Stimulated activated naive CD4-positive, alpha-beta T cell treated with Interleukin-2 at 50 U/mL for 16 hours (primary cell): ENCODE data around the gene PACRG.

Experiments
- DNase-seq: peaks from one replicate; lab custom pipeline; 2025; lab: John Stamatoyannopoulos, UW

Gene PACRG

GRCh38 chr6:163010145-163010544 is 282.4 kb downstream of the PACRG start:
- no peak for DNase-seq

DNA sequence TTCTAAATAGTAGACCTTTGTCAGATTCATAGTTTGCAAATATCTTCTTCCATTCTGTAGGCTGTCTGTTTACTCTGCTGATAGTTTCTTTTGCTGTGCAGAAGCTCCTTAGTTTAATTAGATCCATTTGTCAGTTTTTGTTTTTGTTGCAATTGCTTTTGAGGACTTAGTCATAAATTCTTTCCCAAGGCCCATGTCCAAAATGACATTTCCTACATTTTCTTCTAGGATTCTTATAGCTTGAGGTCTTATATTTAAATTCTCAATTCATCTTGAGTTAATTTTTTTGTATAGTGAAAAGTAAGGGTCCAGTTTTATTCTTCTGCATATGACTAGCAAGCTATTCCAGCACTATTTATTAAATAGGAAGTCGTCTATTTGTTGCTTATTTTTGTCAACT is 287.0 kb downstream of the PACRG start:
- no peak for DNase-seq

DNA sequence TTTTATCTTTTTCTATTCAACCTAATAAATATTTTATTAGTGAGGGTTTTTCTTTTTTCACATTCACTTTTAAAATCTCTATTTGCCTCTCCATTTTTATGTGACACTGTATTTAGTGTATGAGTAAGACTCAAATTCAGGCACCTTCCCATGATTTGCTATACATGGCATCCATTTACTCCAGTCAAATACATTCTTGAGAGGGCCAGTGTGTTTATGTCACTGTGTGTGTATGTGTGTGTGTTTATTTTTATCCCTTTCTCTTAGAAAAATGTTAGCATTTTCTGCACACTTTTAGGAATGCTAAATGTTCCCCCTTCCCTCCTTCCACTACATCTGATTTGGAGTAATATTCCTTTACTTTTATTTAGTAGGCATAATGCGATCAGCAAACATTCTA is 290.0 kb downstream of the PACRG start:
- no peak for DNase-seq

- DNase-seq: no peak
Observed at GRCh38 chr6:163019926-163020325, 292.2 kb downstream of the PACRG start.

DNA sequence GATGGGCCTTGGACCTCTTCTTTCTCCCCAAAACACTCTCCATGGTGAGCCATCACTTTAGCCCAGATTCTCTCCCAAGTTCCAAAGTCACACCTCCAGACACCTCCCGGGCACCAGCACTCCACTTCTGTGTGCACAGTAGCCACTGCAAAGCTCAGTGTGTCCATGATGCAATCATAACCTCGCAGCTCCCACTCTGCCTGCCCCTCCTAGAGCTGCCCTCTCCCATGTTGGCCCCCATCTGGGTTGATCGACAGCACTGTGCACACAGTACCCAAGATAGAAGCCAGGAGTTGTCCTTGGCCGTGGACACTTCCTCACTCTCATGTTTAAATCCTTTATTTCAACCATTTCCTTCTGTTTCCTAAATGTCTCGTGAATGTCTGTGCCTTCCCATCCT is 293.3 kb downstream of the PACRG start:
- no peak for DNase-seq

GRCh38 chr6:163023700-163024099 is 295.9 kb downstream of the PACRG start:
- DNase-seq: no peak

DNA sequence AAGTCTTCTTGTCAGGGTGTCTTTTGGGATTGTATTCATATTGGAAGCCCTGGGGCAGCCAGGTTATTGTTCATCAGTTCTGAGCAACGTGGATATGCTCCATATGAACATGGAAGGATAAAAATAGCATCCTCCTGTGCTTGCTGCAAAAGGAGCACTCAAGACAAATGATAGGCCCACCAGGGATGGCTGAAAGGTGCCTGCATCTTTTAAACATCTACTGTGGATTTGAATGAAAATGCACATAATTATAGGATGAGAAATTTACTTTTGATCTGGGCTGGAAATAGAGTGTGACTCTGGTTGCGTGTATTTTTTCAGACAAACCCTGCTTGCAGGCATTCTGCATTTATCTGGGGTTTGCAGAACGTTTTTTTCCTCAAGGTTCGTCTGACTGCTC is 299.1 kb downstream of the PACRG start:
- DNase-seq: no peak

DNA sequence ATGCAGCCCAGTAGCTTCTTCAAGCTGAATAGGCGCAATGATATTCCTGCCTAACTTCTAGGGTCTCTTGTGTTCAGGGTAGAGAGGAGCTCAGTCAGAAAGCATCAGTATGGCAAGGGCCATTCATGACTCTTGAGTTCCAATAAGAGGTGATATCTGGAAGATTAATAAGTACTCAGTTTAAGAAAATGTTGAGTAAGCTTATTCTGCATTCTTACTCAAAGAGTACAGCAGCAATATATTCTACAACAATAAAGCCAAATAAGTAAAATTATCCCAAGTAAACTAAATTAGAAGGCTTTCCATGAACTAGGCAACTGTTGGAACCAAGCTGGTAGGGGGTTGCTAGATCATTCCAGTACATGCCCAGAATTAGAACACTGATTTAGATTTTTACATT is 303.2 kb downstream of the PACRG start:
- no peak for DNase-seq

- DNase-seq: no peak
Observed at GRCh38 chr6:163031931-163032330, 304.2 kb downstream of the PACRG start.

DNA sequence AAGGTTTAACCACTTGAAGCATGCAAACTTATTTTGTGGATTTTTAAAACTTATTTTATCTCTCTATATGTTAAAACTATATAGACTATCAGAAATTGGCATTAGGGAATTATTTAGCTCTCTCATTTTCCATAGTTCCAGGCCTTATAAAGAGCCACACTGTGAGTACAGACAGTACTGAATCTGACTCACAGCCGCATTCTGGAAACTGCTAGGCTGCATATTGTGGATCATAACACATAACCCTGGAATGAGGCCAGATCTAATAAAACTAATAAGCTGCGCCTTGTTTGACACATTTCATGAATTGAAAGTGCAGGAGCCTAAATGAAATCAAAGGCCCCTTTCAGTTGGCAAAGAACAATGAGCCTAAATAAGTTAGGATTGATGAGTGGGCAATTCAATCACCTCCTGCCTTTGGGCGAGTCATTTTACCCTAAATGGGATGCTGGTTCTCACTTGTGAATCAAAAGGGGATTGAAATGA is 308.4 kb downstream of the PACRG start:
- no peak for DNase-seq

DNA sequence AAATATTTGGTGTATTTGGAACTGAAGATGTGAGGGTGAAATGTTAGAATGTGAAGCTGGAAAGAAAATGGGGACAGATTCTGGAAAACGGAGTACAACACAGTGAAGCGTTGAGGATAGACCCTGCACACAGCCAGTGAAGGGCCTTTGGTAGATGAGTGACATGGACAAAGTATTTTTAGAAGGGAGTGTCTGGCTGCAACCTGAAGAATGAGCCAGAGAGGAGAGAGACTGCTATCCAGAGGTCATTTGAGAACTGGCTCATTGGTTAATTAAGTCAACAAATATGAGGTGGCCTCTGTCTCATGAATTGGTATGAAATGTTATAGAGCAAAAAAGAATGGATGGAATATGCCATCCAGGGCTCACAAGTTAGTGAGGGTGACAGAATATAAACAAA is 310.5 kb downstream of the PACRG start:
- DNase-seq: no peak

DNA sequence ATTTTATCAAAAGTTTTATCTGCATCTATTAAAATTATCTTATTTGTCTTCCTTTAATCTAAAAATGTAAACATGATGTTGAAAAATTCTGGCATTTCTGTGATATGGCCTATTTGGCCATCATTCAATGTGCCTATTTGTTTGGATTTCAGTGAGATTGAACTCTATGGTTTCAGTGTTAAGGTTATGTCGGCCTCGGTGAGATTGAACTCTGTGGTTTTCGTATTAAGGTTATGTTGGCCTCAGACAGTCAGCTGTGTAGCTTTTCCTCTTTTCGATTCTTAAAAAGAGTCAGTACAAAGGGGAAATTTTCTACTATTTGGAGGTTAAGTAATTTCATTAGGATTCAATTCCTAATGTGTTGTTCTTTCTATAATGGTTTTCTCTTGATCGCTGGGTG is 320.6 kb downstream of the PACRG start:
- DNase-seq: no peak

- DNase-seq: no peak
Observed at GRCh38 chr6:163053667-163054344, 326.0 kb downstream of the PACRG start.

DNA sequence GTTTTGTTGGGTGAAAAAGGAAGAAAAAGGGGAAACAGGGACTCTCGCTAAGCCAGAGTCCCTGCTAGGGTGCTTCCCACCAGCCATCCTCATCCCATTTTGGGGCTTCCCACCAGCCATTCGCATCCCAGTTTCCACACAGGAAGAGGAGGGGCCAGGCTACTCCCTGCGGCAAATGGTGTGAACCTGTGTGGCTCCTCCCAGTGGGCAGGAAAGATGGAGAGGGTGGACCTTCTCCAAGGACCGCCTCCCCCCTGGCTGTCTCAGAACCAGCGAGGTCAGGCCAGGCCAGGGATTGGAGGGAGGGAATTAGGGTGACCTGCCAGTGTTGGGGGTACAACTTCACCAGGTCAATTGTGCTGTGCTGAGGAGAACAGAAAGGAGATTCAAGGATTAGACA is 326.9 kb downstream of the PACRG start:
- DNase-seq: no peak

DNA sequence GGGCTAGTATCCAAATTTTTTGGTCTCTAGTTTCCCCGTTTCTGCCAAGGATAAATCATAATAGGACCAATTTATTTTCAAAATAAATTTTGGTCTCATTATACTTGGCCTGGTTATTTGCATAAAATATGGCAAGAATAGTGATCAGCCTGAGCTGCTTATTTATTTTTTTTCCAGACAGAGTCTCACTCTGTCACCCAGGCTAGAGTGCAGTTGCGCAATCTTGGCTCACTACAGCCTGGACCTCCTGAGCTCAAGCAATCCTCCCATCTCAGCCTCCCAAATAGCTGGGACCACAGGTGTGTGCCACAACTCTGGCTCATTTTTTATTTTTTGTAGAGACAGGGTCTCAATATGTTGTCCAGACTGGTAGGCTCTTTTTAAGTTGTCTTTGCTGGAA is 329.5 kb downstream of the PACRG start:
- no peak for DNase-seq

GRCh38 chr6:163062790-163063189 is 335.0 kb downstream of the PACRG start:
- no peak for DNase-seq

DNA sequence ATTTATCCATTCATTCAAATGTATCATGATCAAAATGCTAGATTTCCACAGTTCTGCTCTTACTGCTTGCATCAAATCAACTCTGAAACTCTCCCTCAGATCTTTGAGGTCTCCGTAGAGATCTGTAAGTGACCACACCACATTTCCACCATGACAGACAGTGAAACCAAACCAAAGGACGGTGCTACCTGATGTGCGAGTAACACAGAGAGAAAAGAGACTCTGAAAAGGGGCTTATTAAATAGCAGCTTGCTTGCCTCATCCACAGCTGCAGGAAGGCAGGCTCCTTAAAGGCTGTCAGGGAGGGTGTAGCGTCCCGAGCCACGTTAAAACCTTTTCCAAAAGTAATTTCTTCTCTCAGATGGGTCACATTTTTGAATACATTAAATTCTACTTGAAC is 335.8 kb downstream of the PACRG start:
- DNase-seq: no peak

DNA sequence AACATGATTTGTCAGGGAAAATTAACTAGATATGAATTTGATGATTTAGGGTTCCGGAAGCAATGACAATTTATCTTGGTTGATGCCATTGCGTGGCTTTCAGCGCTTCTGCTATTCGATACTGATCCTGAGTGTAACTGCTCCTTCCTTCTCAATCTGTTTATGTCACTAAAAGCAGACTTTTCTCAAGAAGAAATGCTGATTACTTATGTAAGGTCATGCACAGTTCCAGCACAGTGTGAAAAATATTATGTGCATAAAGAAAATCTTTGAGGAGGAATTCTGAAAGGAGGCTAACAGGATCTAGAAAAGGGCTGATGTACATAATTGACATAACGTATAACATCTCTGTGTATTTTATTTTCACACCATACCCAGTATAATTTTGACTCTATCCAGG is 336.6 kb downstream of the PACRG start:
- DNase-seq: no peak

GRCh38 chr6:163066200-163066599 is 338.4 kb downstream of the PACRG start:
- DNase-seq: no peak

- DNase-seq: no peak
Observed at GRCh38 chr6:163077134-163077533, 349.4 kb downstream of the PACRG start.

- no peak for DNase-seq
Observed at GRCh38 chr6:163078712-163079111, 350.9 kb downstream of the PACRG start.

DNA sequence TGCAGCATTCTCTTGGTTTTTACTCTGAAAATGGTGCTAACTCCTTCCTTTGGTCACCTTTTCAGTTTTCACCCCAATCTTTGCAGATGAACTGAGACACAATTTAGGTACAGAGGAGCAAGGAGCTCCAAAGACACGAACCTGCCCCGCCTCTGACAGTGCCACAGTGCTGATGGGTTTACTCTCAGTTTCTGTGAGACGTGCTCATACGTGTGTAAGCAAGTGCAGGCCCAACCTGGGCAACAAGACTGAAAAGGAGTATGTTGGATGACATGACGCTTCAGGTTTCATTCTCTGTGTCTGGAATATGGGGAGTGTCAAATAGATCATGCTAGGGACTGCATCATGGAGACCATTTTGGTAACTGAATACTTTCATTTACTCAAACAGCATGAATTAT is 352.5 kb downstream of the PACRG start:
- DNase-seq: no peak

GRCh38 chr6:163083141-163083540 is 355.4 kb downstream of the PACRG start:
- DNase-seq: no peak

GRCh38 chr6:163085426-163085825 is 357.7 kb downstream of the PACRG start:
- no peak for DNase-seq
